ENCODE results near the gene DACT1. TPM values are rescaled to one million over a fixed set of nuclear protein-coding genes. Genes with fewer than 3 reads are reported as not detected.
"Not testable (repeated sequence)": the region's sequence is repeated elsewhere in the genome, so short reads cannot be mapped to it uniquely, and the experiment has no call there.

DACT1 gene
- total RNA-seq (2021): 4.4 and 4.6 TPM in 2 replicates
- long read RNA-seq: 0 reads

- H3K14ac ChIP-seq (ENCODE audit: insufficient read depth, low read length): peak within 1 kb of the TSS; percentile 81
- no peak within 1 kb of the TSS for H4K91ac ChIP-seq (ENCODE audit: insufficient read length, low read depth, low read length)
- Mint-ChIP-seq H3K36me3 (ENCODE audit: insufficient read depth in 1 of 3, low read depth in 3 of 3) (no peaks in the 10 kb centered on the region; a peak in 2 of 7 replicates), H3K4me1 (peaks cover 45 to 55% of the 10 kb centered on the region in 2 experiments), H3K27ac (peak within 1 kb of the TSS in 1 of 3 experiments; percentile 10; a peak in 1 of 7 replicates), H3K4me3 (peak within 1 kb of the TSS; percentile 77 to 88), H3K27me3 (ENCODE audit: low read depth) (peaks cover 60% of the 10 kb centered on the region), H3K9me3 (no peaks in the 10 kb centered on the region; a peak in 1 of 5 replicates)
- H3K27me3 ChIP-seq (ENCODE audit: insufficient read depth, low read length): peaks cover 2% of the 10 kb centered on the region; the same call in 1 of the 2 replicates
- H3K23ac ChIP-seq (ENCODE audit: insufficient read length, low read depth, low read length): no peak within 1 kb of the TSS
- H3K56ac ChIP-seq (ENCODE audit: insufficient read length, low read depth, low read length): no peak within 1 kb of the TSS
- H3K23me2 ChIP-seq (ENCODE audit: insufficient read length, low read depth, low read length, poor library complexity, severe bottlenecking): peaks cover 19% of the 10 kb centered on the region
- WGBS (ENCODE audit: extremely low coverage, insufficient read length, low lambda C conversion rate): no CpG with 5 or more reads among the region's 94 CpGs
- no peak within 1 kb of the TSS for H3T11ph ChIP-seq (ENCODE audit: low read length)
- H2AK5ac ChIP-seq (ENCODE audit: insufficient read length, low read length): no peak within 1 kb of the TSS
- peak within 1 kb of the TSS; percentile 38 for H3K27ac ChIP-seq (ENCODE audit: insufficient read length, low read depth, low read length)
- H3K79me1 ChIP-seq (ENCODE audit: insufficient read depth, low read depth, low read length, poor library complexity, severe bottlenecking): no peaks in the 10 kb centered on the region
- peak within 1 kb of the TSS; percentile 75 for H3K9ac ChIP-seq (ENCODE audit: extremely low read depth, insufficient read length, low read length)
- no peak within 1 kb of the TSS for H2BK5ac ChIP-seq (ENCODE audit: insufficient read length, low read length)
- DNase-seq: peak; percentile 84
- H2BK12ac ChIP-seq (ENCODE audit: insufficient read length, low read depth, low read length): no peak within 1 kb of the TSS
- H3K79me2 ChIP-seq (ENCODE audit: insufficient read depth, low read length): peaks cover 13% of the 10 kb centered on the region; the same call in 1 of the 2 replicates
- TF ChIP-seq CTCF (conservative IDR thresholded peaks at IDR 0.05): no peak
- no peak within 1 kb of the TSS for H4K5ac ChIP-seq (ENCODE audit: insufficient read length, low read depth, low read length)
- peak within 1 kb of the TSS; percentile 96 for H3K4me2 ChIP-seq (ENCODE audit: insufficient read depth, insufficient read length, low read length)
- no peak within 1 kb of the TSS for H4K8ac ChIP-seq (replicated peaks; ENCODE audit: insufficient read length, low read depth, low read length)
- H4K20me1 ChIP-seq (ENCODE audit: control insufficient read depth, insufficient read depth, insufficient read length): no peaks in the 10 kb centered on the region
- peak within 1 kb of the TSS; percentile 81 for H2AFZ ChIP-seq (ENCODE audit: low read length)
- peaks cover 14% of the 10 kb centered on the region for H3K4me1 ChIP-seq (ENCODE audit: insufficient read depth, low read length)
- no peak within 1 kb of the TSS for H2BK120ac ChIP-seq (ENCODE audit: low read depth, low read length, poor library complexity, severe bottlenecking)
- H2BK20ac ChIP-seq (ENCODE audit: low read depth, low read length, poor library complexity, severe bottlenecking): no peak within 1 kb of the TSS
- H3K4ac ChIP-seq (ENCODE audit: low read depth, low read length): no peak within 1 kb of the TSS
- H3K9me3 ChIP-seq (ENCODE audit: control insufficient read depth, low read depth, low read length): no peaks in the 10 kb centered on the region
- no peak within 1 kb of the TSS for H2BK15ac ChIP-seq (ENCODE audit: low read depth, low read length)
- no peak within 1 kb of the TSS for H3K18ac ChIP-seq (ENCODE audit: insufficient read length, low read depth, low read length)
These were observed at the start of gene DACT1 for GRCh38 chr14:58637391-58638230. Gene DACT1 (plus strand): TSS chr14:58637962. CDS start chr14:58638203, 241 bp downstream.

GRCh38 chr14:58588321-58588720, 49.4 kb upstream of the DACT1 start:
- not testable (repeated sequence) for H3K23me2 ChIP-seq (ENCODE audit: insufficient read length, low read depth, low read length, poor library complexity, severe bottlenecking); H2BK120ac ChIP-seq (ENCODE audit: low read depth, low read length, poor library complexity, severe bottlenecking); H3K18ac ChIP-seq (ENCODE audit: insufficient read length, low read depth, low read length); H3K4me1 ChIP-seq (ENCODE audit: insufficient read depth, low read length); H3K79me1 ChIP-seq (ENCODE audit: insufficient read depth, low read depth, low read length, poor library complexity, severe bottlenecking); H3K56ac ChIP-seq (ENCODE audit: insufficient read length, low read depth, low read length); H2AK5ac ChIP-seq (ENCODE audit: insufficient read length, low read length); H3K23ac ChIP-seq (ENCODE audit: insufficient read length, low read depth, low read length); H3K4me2 ChIP-seq (ENCODE audit: insufficient read depth, insufficient read length, low read length); H3K4me1 Mint-ChIP-seq; H3K9me3 Mint-ChIP-seq; H4K91ac ChIP-seq (ENCODE audit: insufficient read length, low read depth, low read length); H3K27me3 Mint-ChIP-seq (ENCODE audit: low read depth); H3K4me3 Mint-ChIP-seq; H3K9me3 ChIP-seq (ENCODE audit: control insufficient read depth, low read depth, low read length); H4K8ac ChIP-seq (replicated peaks; ENCODE audit: insufficient read length, low read depth, low read length); H2BK5ac ChIP-seq (ENCODE audit: insufficient read length, low read length); H3T11ph ChIP-seq (ENCODE audit: low read length); H3K27ac ChIP-seq (ENCODE audit: insufficient read length, low read depth, low read length); H3K4ac ChIP-seq (ENCODE audit: low read depth, low read length); H2BK20ac ChIP-seq (ENCODE audit: low read depth, low read length, poor library complexity, severe bottlenecking); H3K14ac ChIP-seq (ENCODE audit: insufficient read depth, low read length); H2BK12ac ChIP-seq (ENCODE audit: insufficient read length, low read depth, low read length); H4K5ac ChIP-seq (ENCODE audit: insufficient read length, low read depth, low read length); H3K9ac ChIP-seq (ENCODE audit: extremely low read depth, insufficient read length, low read length); H3K36me3 Mint-ChIP-seq (ENCODE audit: insufficient read depth in 1 of 3, low read depth in 3 of 3); DNase-seq; H3K79me2 ChIP-seq (ENCODE audit: insufficient read depth, low read length); H3K27me3 ChIP-seq (ENCODE audit: insufficient read depth, low read length); H2BK15ac ChIP-seq (ENCODE audit: low read depth, low read length); H2AFZ ChIP-seq (ENCODE audit: low read length); H4K20me1 ChIP-seq (ENCODE audit: control insufficient read depth, insufficient read depth, insufficient read length); H3K27ac Mint-ChIP-seq
- no CpG with 5 or more reads among the region's 18 CpGs for WGBS (ENCODE audit: extremely low coverage, insufficient read length, low lambda C conversion rate)
